HCT116 (cell line): ENCODE data around the gene GARNL3.

Experiments used
- CBX3 ChIP-seq: IDR thresholded peaks from 2 replicates; pipeline ENCODE4 v1.6.1; 2012; ENCODE audit warnings: low read depth
- EGR1 ChIP-seq: IDR thresholded peaks from 2 replicates; pipeline ENCODE4 v1.6.1; 2012; ENCODE audit warnings: low read depth
- JUND ChIP-seq: IDR thresholded peaks from 2 replicates; pipeline ENCODE4 v1.6.1; 2012
- POLR2A ChIP-seq: IDR thresholded peaks from 2 replicates; pipeline ENCODE4 v1.7.0; 2011; ENCODE audit warnings: borderline replicate concordance; ENCODE audit not compliant: insufficient read depth, insufficient read length; ENCODE audit errors: extremely low read depth
- POLR2AphosphoS5 ChIP-seq: IDR thresholded peaks from 2 replicates; pipeline ENCODE4 v1.6.1; 2011; ENCODE audit warnings: mild to moderate bottlenecking, low read depth, low read length, moderate library complexity
- REST ChIP-seq: IDR thresholded peaks from 2 replicates; pipeline ENCODE4 v1.6.1; 2012; ENCODE audit warnings: low read depth
- YY1 ChIP-seq: IDR thresholded peaks from 2 replicates; pipeline ENCODE4 v1.6.1; 2011; ENCODE audit warnings: low read length, low read depth, moderate library complexity, mild to moderate bottlenecking; ENCODE audit not compliant: insufficient replicate concordance; ENCODE audit errors: extremely low read depth
- ZFX ChIP-seq: fragments of 450-650 bp; IDR thresholded peaks from 2 replicates; pipeline ENCODE4 v1.6.1; 2017
- TF ChIP-seq, protein P1 (sequence below), 3 experiments: fragments of 200-600 bp in 1 of 3; sonication (generic) in 1 of 3; IDR thresholded peaks in 2 of 3; conservative IDR thresholded peaks in 1 of 3; 2 replicates each; pipeline ENCODE4 v1.5.1; 2012 to 2017; ENCODE audit warnings: low read depth in 2 of 3, low read length in 2 of 3, antibody characterized with exemption in 1 of 3, borderline replicate concordance in 1 of 3, control low read depth in 1 of 3, mild to moderate bottlenecking in 1 of 3, mixed read lengths in 1 of 3, mixed run types in 1 of 3, moderate library complexity in 1 of 3; ENCODE audit not compliant: insufficient read depth in 1 of 3

GRCh38 chr9:127392166-127392565 lies 127.6 kb downstream of the GARNL3 start:
- no peak for TF ChIP-seq POLR2AphosphoS5
- no peak for TF ChIP-seq YY1
- no peak for TF ChIP-seq JUND
- no peak for TF ChIP-seq POLR2A
- TF ChIP-seq CBX3: no peak
- TF ChIP-seq, protein P1, sequence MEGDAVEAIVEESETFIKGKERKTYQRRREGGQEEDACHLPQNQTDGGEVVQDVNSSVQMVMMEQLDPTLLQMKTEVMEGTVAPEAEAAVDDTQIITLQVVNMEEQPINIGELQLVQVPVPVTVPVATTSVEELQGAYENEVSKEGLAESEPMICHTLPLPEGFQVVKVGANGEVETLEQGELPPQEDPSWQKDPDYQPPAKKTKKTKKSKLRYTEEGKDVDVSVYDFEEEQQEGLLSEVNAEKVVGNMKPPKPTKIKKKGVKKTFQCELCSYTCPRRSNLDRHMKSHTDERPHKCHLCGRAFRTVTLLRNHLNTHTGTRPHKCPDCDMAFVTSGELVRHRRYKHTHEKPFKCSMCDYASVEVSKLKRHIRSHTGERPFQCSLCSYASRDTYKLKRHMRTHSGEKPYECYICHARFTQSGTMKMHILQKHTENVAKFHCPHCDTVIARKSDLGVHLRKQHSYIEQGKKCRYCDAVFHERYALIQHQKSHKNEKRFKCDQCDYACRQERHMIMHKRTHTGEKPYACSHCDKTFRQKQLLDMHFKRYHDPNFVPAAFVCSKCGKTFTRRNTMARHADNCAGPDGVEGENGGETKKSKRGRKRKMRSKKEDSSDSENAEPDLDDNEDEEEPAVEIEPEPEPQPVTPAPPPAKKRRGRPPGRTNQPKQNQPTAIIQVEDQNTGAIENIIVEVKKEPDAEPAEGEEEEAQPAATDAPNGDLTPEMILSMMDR (IDR thresholded peaks at IDR 0.05 in 2 of 3, conservative IDR thresholded peaks at IDR 0.05 in 1 of 3; ENCODE audit: borderline replicate concordance in 1 of 3, insufficient read depth in 1 of 3, low read depth in 2 of 3, low read length in 2 of 3): no peak
- TF ChIP-seq EGR1: no peak
- TF ChIP-seq REST: no peak
- no peak for TF ChIP-seq ZFX
